Prostate gland (tissue), 2 donors: ENCODE data around the gene TCF12. TPM values are rescaled to one million over a fixed set of nuclear protein-coding genes. Genes with fewer than 3 reads are reported as not detected.

Experiments used
- DNase-seq: peaks from one replicate; pipeline ENCODE4 v3.0.0-alpha.2; 2019; ENCODE audit warnings: low spot score
- H3K27ac ChIP-seq, 2 donors: fragments of 200-600 bp; sonication (generic); 2 replicates each; pipeline ENCODE4 v1.5.1; 2017 to 2019
- H3K27me3 ChIP-seq: fragments of 200-600 bp; sonication (generic); replicated peaks from 2 replicates; pipeline ENCODE4 v1.5.1; 2019; ENCODE audit not compliant: insufficient read depth
- H3K36me3 ChIP-seq, 2 donors: fragments of 200-600 bp; sonication (generic); 1 replicate in 1 of 2; 2 replicates in 1 of 2; pipeline versions ENCODE4 v1.5.1 to v1.8.1; 2017 to 2019
- H3K4me1 ChIP-seq: fragments of 200-600 bp; sonication (generic); replicated peaks from 2 replicates; pipeline ENCODE4 v1.5.1; 2019
- H3K4me3 ChIP-seq, 2 donors: fragments of 200-600 bp; sonication (generic); 2 replicates each; pipeline ENCODE4 v1.5.1; 2017 to 2019
- H3K9me3 ChIP-seq: fragments of 200-600 bp; sonication (generic); 2 replicates; pipeline ENCODE4 v1.5.1; 2017
- CTCF ChIP-seq, 4 experiments: fragments of 200-600 bp in 2 of 4; fragments of 450-650 bp in 2 of 4; sonication (generic) in 2 of 4; IDR thresholded peaks; 1 replicate in 3 of 4; 2 replicates in 1 of 4; pipeline ENCODE4 v1.5.1; 2016 to 2019; ENCODE audit warnings: antibody characterized with exemption in 4 of 4, mild to moderate bottlenecking in 2 of 4, moderate library complexity in 2 of 4
- POLR2A ChIP-seq: fragments of 450-650 bp; IDR thresholded peaks from one replicate; pipeline ENCODE4 v1.6.1; 2016; ENCODE audit warnings: antibody characterized with exemption, mild to moderate bottlenecking
- POLR2AphosphoS5 ChIP-seq: sonication (generic); formaldehyde crosslinking; IDR thresholded peaks from one replicate; pipeline ENCODE4 v1.6.1; 2017; ENCODE audit warnings: antibody characterized with exemption
- WGBS: methylation state at CpG from one replicate; pipeline ENCODE4 v1.1.5; 2018; 5-methylcytosine and 5-hydroxymethylcytosine counted together
- intact Hi-C: fragments of 100-400 bp; cut with DNase I; formaldehyde crosslinking; loops from one replicate; pipeline ENCODE4 v1.14.2; 2022
- total RNA-seq, 2 donors: library from RNA; depleted of rRNA; stranded (reverse); fragments of >200 nt; gene quantifications; one replicate each; pipeline ENCODE4 v1.1.0, GENCODE V29; 2016

Gene TCF12
- total RNA-seq, 2 donors from 2014 or later: 95.4 to 123 TPM

DNA sequence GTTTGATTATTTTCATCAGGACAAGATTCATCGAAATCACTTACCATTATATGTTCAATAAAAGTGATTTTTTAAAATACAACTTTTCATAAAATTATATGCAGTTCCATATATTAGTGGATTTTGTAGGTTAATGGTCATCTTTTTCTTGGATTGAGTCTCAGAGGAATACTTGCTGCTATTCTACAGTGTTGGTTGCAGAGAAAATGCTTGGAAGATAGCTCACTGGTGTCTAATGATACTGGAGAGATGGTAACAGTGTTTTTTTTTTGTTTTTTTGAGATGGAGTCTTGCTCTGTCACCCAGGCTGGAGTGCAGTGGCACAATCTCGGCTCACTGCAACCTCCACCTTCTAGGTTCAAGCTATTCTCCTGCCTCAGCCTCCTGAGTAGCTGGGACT is 143.3 kb downstream of the TCF12 start:
- TF ChIP-seq POLR2AphosphoS5 (no peak), POLR2A (no peak), CTCF (IDR thresholded peaks at IDR 0.05) (no peak)
- H3K27me3 ChIP-seq: no peaks in the 10 kb centered on the region
- no peak for DNase-seq
- no peak overlapping the region for H3K4me3 ChIP-seq
- intact Hi-C loops: no loop called here
- no peaks in the 10 kb centered on the region for H3K4me1 ChIP-seq
- no peaks in the 10 kb centered on the region for H3K9me3 ChIP-seq
- H3K36me3 ChIP-seq: no peaks in the 10 kb centered on the region
- no peak overlapping the region for H3K27ac ChIP-seq
- WGBS: 97% methylated on average over 2 of the region's 2 CpGs

DNA sequence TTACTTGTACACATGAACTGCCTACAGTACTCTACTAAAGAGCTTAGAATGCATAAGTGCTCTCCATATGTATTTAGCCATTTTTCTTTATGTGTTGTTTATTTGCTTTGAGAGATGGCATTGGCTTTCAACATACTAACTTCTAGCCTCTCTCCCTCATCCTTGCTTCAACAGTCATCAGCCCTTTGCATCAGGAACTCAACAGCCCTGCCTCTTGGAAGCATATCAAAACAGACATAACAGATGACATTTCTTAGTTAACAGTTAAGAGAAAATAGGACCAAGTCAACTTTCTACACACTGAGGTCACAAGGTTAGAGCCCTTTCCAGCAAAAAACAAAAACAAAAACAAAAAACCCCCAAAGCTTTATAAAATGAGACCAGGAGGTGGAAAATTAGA is 145.6 kb downstream of the TCF12 start:
- intact Hi-C loops: no loop called here
- Histone ChIP-seq H3K4me1 (no peaks in the 10 kb centered on the region), H3K4me3 (no peak overlapping the region), H3K27me3 (no peaks in the 10 kb centered on the region), H3K36me3 (no peaks in the 10 kb centered on the region), H3K27ac (no peak overlapping the region), H3K9me3 (no peaks in the 10 kb centered on the region)
- DNase-seq: no peak
- TF ChIP-seq POLR2AphosphoS5: no peak
- TF ChIP-seq POLR2A: no peak
- TF ChIP-seq CTCF (IDR thresholded peaks at IDR 0.05): no peak

DNA sequence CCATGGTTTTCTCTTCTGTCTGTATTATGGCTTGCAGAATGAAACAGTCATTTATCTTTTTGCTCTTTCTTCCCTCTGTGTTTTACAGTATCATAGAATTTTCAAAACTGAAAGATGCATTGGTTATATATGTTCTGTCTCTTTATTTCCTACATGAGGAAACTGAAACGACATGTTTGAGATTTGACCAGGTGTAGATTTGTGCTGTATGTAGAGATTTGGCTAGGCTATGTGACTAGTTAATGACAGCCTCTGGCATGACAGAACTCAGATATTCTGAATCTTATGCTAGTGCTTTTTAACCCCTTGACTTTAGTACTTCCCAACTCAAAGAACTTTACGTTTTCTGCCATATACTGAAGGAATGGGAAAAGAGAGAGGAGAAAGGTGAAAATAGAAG is 151.0 kb downstream of the TCF12 start:
- DNase-seq: no peak
- H3K27me3 ChIP-seq: no peaks in the 10 kb centered on the region
- intact Hi-C loops: no loop called here
- no peak overlapping the region for H3K27ac ChIP-seq
- no peak overlapping the region for H3K4me3 ChIP-seq
- no peaks in the 10 kb centered on the region for H3K9me3 ChIP-seq
- TF ChIP-seq POLR2A: no peak
- TF ChIP-seq CTCF (IDR thresholded peaks at IDR 0.05): no peak
- no peak for TF ChIP-seq POLR2AphosphoS5
- 82% methylated on average over 2 of the region's 2 CpGs for WGBS
- no peaks in the 10 kb centered on the region for H3K36me3 ChIP-seq
- H3K4me1 ChIP-seq: no peaks in the 10 kb centered on the region

DNA sequence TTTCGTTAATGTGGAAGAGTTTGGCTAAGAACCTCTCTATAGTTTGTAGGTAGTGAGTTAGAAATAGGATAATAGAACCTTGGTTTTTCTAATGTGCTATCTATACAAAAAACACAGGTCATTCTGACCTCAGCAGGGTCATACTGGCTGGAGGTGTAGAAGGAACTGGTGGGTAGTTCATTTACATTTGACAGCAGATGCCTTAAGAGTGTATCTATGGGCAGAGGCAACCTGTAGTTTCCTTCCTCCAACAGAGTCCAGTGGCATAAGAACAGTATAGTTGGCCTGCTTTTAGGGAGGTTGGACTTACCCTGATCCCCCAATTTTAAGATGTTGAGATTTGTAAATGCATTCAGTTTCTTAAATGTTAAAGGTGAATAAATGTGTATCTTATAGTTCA is 152.2 kb downstream of the TCF12 start:
- Histone ChIP-seq H3K36me3 (no peaks in the 10 kb centered on the region), H3K27ac (no peak overlapping the region), H3K4me3 (no peak overlapping the region), H3K9me3 (no peaks in the 10 kb centered on the region), H3K4me1 (no peaks in the 10 kb centered on the region), H3K27me3 (no peaks in the 10 kb centered on the region)
- DNase-seq: no peak
- intact Hi-C loops: no loop called here
- WGBS: 84% methylated on average over 1 of the region's 1 CpG
- TF ChIP-seq POLR2A (no peak), POLR2AphosphoS5 (no peak), CTCF (IDR thresholded peaks at IDR 0.05) (no peak)

GRCh38 chr15:57079446-57079845 is 161.0 kb downstream of the TCF12 start:
- WGBS: 79% methylated on average over 5 of the region's 5 CpGs
- no peaks in the 10 kb centered on the region for H3K4me1 ChIP-seq
- H3K9me3 ChIP-seq: no peaks in the 10 kb centered on the region
- no peak for DNase-seq
- no peak overlapping the region for H3K27ac ChIP-seq
- TF ChIP-seq CTCF (IDR thresholded peaks at IDR 0.05): no peak
- no peak for TF ChIP-seq POLR2A
- no peak for TF ChIP-seq POLR2AphosphoS5
- no peaks in the 10 kb centered on the region for H3K27me3 ChIP-seq
- H3K4me3 ChIP-seq: no peak overlapping the region
- no peaks in the 10 kb centered on the region for H3K36me3 ChIP-seq
- intact Hi-C loops: no loop called here
